Measurements from ENCODE around the gene GRK5. TPM values are rescaled to one million over a fixed set of nuclear protein-coding genes. Genes with fewer than 3 reads are reported as not detected.

Gene GRK5
- total and polyA plus RNA-seq, 8 donors: 10.9 to 95.9 (median 34.0) TPM

DNA sequence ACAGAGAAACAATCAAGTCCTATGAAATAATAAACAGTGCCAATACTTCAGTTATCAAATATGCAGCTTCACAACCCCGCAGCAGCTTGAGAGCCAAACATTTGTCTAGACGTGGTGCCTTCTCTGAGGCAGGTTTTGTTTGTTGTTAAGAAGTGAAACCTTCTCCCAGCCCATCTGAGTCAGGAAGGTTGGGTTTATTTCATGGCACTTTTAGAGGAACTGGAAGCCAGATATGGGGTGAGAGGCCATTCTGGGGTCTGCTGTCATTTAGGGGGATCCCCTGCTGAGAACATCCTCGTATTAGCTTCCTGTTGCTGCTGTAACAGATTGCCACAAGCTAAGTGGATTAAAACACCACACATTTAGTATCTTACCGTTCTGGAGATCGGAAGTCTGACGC lies 113.6 kb downstream of the GRK5 start:
- WGBS, 5 donors: 58 to 76% (median 69%) methylated on average over 6 of the region's 6 CpGs
- no peak for DNase-seq
- TF ChIP-seq POLR2A (IDR thresholded peaks at IDR 0.05) (no peak), EP300 (IDR thresholded peaks at IDR 0.05) (no peak), POLR2AphosphoS5 (IDR thresholded peaks at IDR 0.05) (no peak), CTCF (IDR thresholded peaks at IDR 0.05) (no peak)
- Histone ChIP-seq H3K27ac (peak overlapping the region in 1 of 5 donors; percentile 9), H3K4me3 (no peak overlapping the region), H3K36me3 (no peaks in the 10 kb centered on the region), H3K9me3 (no peaks in the 10 kb centered on the region), H3K4me1 (peaks cover 6 to 66% (median 44%) of the 10 kb centered on the region in 4 donors), H3K27me3 (no peaks in the 10 kb centered on the region)
- intact Hi-C loops (cut with DNase I; ENCODE audit: low total_unique reads): no loop called here

DNA sequence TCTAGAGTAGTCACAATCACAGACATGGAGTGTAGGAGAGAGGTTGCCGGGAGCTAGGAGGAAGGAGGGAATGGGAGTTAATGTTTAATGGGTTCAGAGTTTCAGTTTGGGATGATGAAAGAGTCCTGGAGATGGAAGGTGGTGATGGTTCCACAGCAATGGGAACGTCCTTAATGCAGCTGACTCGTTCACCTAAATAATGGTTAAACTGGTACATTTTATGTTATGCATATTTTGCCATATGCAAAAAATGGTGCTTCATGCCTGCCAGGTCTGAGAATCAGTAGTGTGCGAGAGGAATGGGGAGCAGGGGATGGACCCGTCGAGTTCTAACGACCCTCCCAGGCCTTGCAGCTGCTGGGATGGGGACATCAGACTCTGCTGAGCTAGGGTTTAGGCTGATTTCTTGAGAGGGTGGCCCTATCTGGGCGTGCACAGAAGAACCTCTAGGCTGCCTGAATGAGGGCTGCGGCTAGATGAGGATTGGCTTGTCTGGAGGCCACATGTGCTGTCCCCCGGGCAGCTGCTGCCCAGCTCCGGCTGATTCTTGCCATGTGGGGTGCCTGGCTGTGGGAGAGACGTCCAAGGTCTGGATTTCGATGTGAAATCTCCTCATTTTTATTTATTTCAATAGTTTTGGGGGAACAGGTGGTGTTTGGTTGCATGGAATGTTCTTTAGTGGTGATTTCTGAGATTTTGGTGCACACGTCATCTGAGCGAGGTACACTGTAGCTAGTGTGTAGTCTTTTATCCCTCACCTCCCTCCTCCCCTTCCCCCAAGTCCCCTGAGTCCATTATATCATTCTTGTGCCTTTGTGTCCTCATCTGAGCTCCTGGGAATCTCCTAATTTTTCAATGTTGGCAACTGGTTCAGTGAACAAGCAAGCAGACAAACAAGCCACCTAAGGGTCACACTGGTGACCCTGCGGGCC lies 116.0 kb downstream of the GRK5 start:
- H3K27me3 ChIP-seq: no peaks in the 10 kb centered on the region
- H3K36me3 ChIP-seq: peaks cover 0 to 20% (median 14%) of the 10 kb centered on the region in 4 donors
- H3K4me3 ChIP-seq: no peak overlapping the region
- 73 to 82% (median 77%) methylated on average over 16 of the region's 16 CpGs for WGBS, 5 donors
- no peak overlapping the region for H3K27ac ChIP-seq
- no peaks in the 10 kb centered on the region for H3K9me3 ChIP-seq
- intact Hi-C loops (cut with DNase I; ENCODE audit: low total_unique reads): no loop called here
- DNase-seq: no peak
- peaks cover 6 to 43% (median 27%) of the 10 kb centered on the region in 4 donors for H3K4me1 ChIP-seq
- TF ChIP-seq CTCF (IDR thresholded peaks at IDR 0.05) (no peak), POLR2AphosphoS5 (IDR thresholded peaks at IDR 0.05) (no peak), POLR2A (IDR thresholded peaks at IDR 0.05) (no peak), EP300 (IDR thresholded peaks at IDR 0.05) (no peak)

DNA sequence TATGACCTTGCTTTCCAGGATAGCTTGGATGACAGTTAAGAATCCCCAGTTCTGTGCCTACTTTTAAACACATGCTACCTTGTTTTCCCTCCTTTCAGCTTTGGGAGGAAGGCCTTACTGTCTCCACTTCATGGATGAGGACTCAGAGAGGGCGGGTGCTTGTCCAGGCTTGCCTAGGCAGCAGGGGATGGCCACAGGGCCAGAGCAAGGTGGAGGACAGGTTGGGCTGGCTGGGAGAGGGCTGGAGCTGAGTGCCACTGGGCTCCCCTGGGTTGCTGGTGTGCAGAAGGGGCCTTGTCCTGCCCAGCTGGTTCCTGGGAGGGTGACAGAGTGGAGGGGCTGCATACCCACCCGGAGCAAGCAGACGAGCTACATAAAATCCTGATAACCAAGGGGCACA lies 117.8 kb downstream of the GRK5 start:
- TF ChIP-seq CTCF (IDR thresholded peaks at IDR 0.05) (no peak), POLR2AphosphoS5 (IDR thresholded peaks at IDR 0.05) (no peak), EP300 (IDR thresholded peaks at IDR 0.05) (no peak), POLR2A (IDR thresholded peaks at IDR 0.05) (no peak)

GRCh38 chr10:119326167-119326566 lies 118.8 kb downstream of the GRK5 start:
- peaks cover 0 to 17% (median 12%) of the 10 kb centered on the region in 4 donors for H3K4me1 ChIP-seq
- no peaks in the 10 kb centered on the region for H3K27me3 ChIP-seq
- TF ChIP-seq CTCF (IDR thresholded peaks at IDR 0.05): no peak
- no peak for TF ChIP-seq EP300 (IDR thresholded peaks at IDR 0.05)
- no peak for TF ChIP-seq POLR2A (IDR thresholded peaks at IDR 0.05)
- TF ChIP-seq POLR2AphosphoS5 (IDR thresholded peaks at IDR 0.05): no peak
- H3K27ac ChIP-seq: no peak overlapping the region
- intact Hi-C loops (cut with DNase I; ENCODE audit: low total_unique reads): no loop called here
- 86 to 89% (median 88%) methylated on average over 7 to 10 of the region's 10 CpGs for WGBS, 5 donors
- H3K36me3 ChIP-seq: peaks cover 0 to 27% (median 19%) of the 10 kb centered on the region in 4 donors
- no peak for DNase-seq
- no peak overlapping the region for H3K4me3 ChIP-seq
- H3K9me3 ChIP-seq: no peaks in the 10 kb centered on the region

More for the DNA sequence above, 117.8 kb downstream of the GRK5 start:
- Histone ChIP-seq H3K4me3 (no peak overlapping the region), H3K36me3 (peaks cover 0 to 27% (median 19%) of the 10 kb centered on the region in 4 donors), H3K27me3 (no peaks in the 10 kb centered on the region), H3K4me1 (peaks cover 0 to 25% (median 12%) of the 10 kb centered on the region in 4 donors), H3K9me3 (no peaks in the 10 kb centered on the region), H3K27ac (no peak overlapping the region)
- DNase-seq: no peak
- intact Hi-C loops (cut with DNase I; ENCODE audit: low total_unique reads): no loop called here
- 77 to 89% (median 86%) methylated on average over 3 of the region's 3 CpGs for WGBS, 5 donors
